GM21825 (cell line): Measurements from ENCODE around the gene RBM4.
A peak's percentile ranks its signal among the peaks of the same experiment; 100 is the strongest.
"Not testable (repeated sequence)": the region's sequence is repeated elsewhere in the genome, so short reads cannot be mapped to it uniquely, and the experiment has no call there.

Experiments used
- ATAC-seq: cut with Tn5 transposase; IDR thresholded peaks from one replicate; pipeline ENCODE4 v1.9.1; 2021; ENCODE audit warnings: mild to moderate bottlenecking, moderate library complexity; ENCODE audit not compliant: unreplicated experiment

Gene RBM4

GRCh38 chr11:66638177-66639065, at the start of gene RBM4:
Gene RBM4 (plus strand): TSS chr11:66638703. CDS start chr11:66639712, 1,009 bp downstream.
- ATAC-seq: peak; percentile 91

DNA sequence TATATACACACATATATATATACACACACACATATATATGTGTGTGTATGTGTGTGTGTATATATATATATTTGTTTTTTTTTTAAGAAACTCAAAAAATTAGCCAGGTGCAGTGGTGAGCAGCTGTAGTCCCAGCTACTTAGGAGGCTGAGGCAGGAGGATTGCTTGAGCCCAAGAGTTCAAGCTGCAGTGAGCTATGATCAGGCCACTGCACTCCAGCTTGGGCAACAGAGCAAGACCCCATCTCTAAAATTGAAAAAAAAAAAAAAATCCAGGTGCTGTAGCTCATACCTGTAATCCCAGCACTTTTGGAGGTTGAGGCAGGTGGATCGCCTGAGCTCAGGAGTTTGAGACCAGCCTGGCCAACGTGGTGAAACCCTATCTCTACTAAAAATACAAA, 49.2 kb upstream of the RBM4 start:
- ATAC-seq: not testable (repeated sequence)

DNA sequence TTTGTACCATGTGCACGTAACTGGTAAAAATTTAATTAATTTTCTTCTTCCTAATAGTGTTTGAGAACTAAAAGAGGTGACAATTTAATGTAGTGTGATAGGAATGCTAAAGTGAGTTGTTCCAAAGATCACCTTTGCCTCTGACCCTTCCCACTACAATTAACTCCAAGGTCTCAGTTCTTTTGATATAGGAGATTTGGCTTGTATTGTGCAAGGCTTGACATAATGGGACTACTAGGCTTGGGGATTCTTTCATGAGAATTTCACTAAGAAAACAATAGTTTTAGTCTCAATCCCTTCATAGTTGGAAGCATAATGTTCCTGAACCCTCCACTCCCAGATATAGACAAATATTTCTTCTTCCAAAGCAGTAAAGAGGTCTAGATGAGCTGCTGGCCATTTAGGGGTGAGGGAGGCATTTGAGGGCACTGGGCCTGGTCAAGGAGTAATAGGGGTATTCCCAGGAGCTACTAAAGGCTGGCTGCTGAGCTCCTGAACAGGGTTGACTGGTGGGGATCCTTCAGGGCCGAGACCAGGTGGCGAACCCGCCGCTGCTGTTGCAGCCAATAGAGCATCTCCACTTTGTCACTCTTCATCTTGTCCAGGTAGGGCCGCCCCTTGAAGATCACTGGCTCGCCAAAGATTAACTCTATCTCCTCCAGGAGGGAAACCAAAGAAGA, 48.4 kb upstream of the RBM4 start:
- no peak for ATAC-seq

GRCh38 chr11:66591175-66591574, 47.3 kb upstream of the RBM4 start:
- no peak for ATAC-seq

GRCh38 chr11:66592457-66593302, 45.8 kb upstream of the RBM4 start, which contains the start of the genes CCDC87 and CCS:
Gene CCDC87 (minus strand): TSS chr11:66593063. CDS start chr11:66593015, 48 bp downstream.
Gene CCS (plus strand): TSS chr11:66593185. CDS start chr11:66593262, 77 bp downstream.
- ATAC-seq: peak; percentile 86

- ATAC-seq: peak; percentile 2
Observed at GRCh38 chr11:66593303-66593635, 45.2 kb upstream of the RBM4 start.

DNA sequence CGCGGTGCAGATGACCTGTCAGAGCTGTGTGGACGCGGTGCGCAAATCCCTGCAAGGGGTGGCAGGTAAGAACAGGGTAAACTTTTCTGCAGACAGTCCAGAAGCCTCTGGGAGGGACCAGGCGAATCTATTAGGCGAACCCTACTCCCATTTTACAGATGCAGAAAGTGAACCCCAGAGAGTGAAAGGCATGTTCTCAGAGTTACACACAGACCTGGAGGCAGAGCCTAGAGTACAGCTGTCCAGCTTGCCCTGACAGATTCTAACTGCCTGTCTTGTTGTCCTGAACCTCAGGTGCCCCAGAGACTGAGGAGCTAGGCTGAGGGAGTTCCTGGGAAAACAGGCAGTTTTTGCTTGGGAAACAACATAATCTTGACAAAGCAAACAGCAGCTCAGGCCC, 44.9 kb upstream of the RBM4 start:
- no peak for ATAC-seq

GRCh38 chr11:66595245-66595904, 43.1 kb upstream of the RBM4 start:
- no peak for ATAC-seq

DNA sequence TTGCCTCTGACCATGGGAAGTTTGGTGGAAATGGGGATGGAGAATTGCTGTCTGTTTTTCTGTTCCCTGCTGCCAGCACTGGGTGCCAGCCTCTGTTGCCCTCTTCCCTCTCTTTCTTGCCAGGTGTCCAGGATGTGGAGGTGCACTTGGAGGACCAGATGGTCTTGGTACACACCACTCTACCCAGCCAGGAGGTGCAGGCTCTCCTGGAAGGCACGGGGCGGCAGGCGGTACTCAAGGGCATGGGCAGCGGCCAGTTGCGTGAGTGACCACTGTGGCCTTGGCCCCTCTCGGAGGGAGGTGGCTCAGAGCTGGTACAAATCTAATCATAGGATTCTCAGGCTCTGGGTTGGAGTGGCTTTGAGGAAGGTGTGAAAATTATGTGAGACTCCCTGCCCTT, 39.5 kb upstream of the RBM4 start:
- ATAC-seq: no peak

GRCh38 chr11:66600219-66600618, 38.3 kb upstream of the RBM4 start:
- ATAC-seq: no peak

DNA sequence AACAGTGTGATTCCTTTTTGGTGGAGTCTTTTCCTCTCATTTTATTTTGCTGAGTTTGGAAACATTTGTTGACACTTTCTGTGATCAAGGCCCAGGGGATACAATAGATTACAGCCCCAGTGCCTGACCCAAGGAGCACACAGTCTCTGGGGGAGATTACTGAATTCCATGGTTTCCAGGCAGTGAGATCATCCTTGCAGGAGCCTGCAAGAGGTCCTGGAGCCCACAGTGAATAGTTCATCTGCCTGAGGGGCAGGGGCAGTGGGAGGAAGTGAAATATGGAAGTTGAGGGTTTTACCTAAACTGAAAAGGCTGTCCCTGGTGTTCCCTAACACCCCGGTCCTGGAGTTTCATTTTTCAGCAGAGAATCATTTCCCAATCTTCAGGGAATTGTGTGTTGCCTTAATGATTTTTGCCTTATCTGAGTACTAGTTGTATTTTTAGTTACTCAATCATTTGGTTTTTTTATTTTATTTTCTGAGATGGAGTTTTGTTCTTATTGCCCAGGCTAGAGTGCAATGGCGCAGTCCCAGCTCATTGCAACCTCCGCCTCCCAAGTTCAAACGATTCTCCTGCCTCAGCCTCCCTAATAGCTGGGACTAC, 37.8 kb upstream of the RBM4 start:
- ATAC-seq: no peak

DNA sequence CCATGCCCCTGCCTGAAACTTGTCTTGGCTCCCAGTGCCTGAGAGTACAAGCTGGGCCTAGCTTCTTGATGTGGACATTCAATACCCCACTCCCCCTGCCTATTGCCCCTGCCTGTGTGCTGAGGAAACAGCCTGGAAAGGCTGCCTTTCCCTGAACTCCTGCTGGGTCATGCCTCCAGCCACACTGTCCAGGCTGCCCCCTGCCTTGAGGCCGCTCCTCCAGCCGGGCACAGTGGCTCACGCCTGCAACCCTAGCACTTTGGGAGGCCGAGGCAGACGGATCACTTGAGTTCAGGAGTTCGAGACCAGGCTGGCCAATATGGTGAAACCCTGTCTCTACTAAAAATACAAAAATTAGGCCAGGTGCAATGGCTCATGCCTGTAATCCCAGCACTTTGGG, 35.4 kb upstream of the RBM4 start:
- ATAC-seq: no peak

- no peak for ATAC-seq
Observed at GRCh38 chr11:66604155-66604554, 34.3 kb upstream of the RBM4 start.

- not testable (repeated sequence) for ATAC-seq
Observed at GRCh38 chr11:66606608-66607007, 31.9 kb upstream of the RBM4 start.

DNA sequence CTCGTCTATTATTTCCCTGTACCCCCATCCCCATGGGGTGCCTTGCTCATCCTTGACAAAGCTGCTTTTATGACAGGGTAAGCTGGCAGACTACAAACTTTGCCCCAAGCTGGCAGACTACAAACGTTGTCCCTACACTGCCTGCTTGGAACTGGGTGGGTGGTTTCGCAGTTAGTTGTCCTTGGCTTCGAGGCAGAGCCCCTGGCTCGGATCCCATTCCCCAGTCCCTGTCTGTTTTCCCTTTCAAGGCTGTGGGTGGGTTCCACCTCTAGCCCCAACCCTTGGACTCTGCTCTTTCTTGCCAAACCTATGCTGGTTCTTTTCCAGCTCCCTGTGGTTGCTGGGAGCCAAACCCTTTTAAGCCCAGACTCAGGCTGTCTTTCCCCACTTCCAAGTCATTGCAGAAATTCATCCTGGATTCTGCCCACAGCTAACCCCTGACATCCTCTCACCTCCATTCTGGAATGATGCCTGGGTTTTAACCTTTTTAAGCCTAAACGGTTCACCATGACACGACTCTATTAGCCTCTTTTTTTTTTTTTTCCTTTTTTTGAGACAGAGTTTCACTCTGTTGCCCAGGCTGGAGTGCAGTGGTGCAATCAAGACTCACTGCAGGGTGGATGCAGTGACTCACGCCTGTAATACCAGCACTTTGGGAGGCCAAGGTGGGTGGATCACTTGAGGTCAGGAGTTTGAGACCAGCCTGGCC, 31.2 kb upstream of the RBM4 start:
- ATAC-seq: no peak

DNA sequence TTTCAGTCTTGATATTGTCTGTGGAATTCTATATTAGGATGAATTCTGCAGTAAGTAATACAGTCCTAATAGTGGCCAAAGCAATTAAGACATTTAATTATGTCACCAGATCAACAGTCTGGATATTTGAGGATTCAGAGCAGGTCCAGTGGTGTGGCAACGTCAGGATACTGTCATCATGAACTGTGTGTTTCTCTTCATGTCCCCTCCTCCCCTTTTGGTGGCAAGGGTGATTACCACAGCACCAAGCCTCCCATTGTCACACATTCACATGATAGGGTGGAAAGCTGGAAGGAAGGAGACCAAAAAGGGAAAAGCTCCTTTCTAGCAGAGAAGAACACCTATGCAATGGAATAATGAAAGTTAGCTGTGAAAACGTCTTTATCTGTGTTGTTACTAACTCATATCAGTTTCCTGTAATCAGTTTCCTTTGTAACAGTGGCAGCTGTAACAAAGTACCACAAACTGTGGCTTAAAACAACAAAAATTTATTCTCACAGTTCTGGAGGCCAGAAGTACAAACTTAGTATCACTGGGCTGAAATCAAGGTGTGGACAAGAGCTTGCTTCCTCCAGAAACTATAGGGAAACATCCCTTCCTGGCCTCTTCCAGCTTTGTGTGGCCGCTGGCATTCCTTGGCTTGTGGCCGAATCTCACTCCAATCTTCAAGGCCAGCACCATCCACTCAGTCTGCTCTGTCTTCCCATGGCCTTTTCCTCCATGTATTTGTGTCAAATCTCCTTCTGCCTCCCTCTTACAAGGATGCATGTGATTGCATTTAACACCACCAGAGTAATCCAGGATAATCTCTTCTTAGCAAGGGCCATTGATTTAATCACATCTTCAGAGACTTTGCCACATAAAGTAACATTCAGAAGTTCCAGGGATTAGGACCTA, 28.5 kb upstream of the RBM4 start:
- no peak for ATAC-seq

GRCh38 chr11:66612458-66612857, 26.0 kb upstream of the RBM4 start:
- ATAC-seq: no peak

- ATAC-seq: no peak
Observed at GRCh38 chr11:66614073-66614472, 24.4 kb upstream of the RBM4 start.
